Measurements from ENCODE around the gene OTOR. TPM values are rescaled to one million over a fixed set of nuclear protein-coding genes. Genes with fewer than 3 reads are reported as not detected.

OTOR gene
- total and polyA plus RNA-seq, 2 of the 13 experiments (the other 11 are each of a cell fraction or from before 2014, with no cell fraction given): not detected

DNA sequence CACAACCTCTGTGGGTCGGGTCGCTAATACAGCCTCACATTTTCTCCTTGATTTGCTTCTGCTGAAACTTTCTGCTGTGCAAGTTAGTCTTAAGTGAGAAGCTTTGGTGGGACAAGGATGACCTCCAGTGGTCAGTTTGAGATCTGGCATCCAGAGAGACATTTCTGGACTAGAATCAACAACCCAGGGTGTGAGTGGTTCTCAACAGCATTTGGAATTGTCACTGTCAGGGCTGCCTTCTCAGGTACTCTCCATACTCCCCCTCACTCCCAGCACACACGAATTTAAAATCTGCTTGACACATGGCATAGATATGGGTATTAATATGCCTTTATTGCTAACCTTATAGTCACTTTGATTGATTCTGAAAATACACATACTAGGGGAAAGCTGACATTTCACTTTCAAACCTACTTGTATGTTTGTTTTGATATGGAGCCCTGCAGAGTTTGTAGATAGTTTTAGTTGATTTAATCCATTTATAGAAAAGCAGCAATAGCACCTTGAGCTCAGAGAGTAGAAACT, 13.2 kb downstream of the OTOR start (continued):
- TF ChIP-seq MBNL3 (CRISPR knock-in tag; conservative IDR thresholded peaks at IDR 0.05) (no peak), FOXA1 (IDR thresholded peaks at IDR 0.05) (no peak), FOXA1 (CRISPR knock-in tag; IDR thresholded peaks at IDR 0.05) (peak; percentile 72), HIVEP1 (CRISPR knock-in tag; IDR thresholded peaks at IDR 0.05) (no peak), GATAD1 (CRISPR knock-in tag; IDR thresholded peaks at IDR 0.05) (peak; percentile 33; the same call in 1 of the 2 replicates), BHLHE40 (IDR thresholded peaks at IDR 0.05; ENCODE audit: low read length) (peak; percentile 12; the same call in 1 of the 2 replicates), PLRG1 (conservative IDR thresholded peaks at IDR 0.05) (no peak), ZNF441 (CRISPR knock-in tag; IDR thresholded peaks at IDR 0.05; ENCODE audit: borderline replicate concordance) (no peak), MAFF (IDR thresholded peaks at IDR 0.05; ENCODE audit: low read depth, low read length) (peak; percentile 31; the same call in 1 of the 2 replicates), ZNF777 (CRISPR knock-in tag; IDR thresholded peaks at IDR 0.05) (no peak), RAD21 (CRISPR knock-in tag; IDR thresholded peaks at IDR 0.05) (peak; percentile 91), THAP11 (CRISPR knock-in tag; IDR thresholded peaks at IDR 0.05) (0 out of 2 replicates have a peak, but pooled peaks have one; percentile 15), ZNF124 (CRISPR knock-in tag; IDR thresholded peaks at IDR 0.05) (no peak), ZNF724P (CRISPR knock-in tag; IDR thresholded peaks at IDR 0.05; ENCODE audit: borderline replicate concordance) (no peak), KDM4B (CRISPR knock-in tag; IDR thresholded peaks at IDR 0.05) (0 out of 2 replicates have a peak, but pooled peaks have one; percentile 56), IKZF1 (IDR thresholded peaks at IDR 0.05) (no peak), ZNF7 (CRISPR knock-in tag; IDR thresholded peaks at IDR 0.05) (no peak), ZBTB38 (CRISPR knock-in tag; IDR thresholded peaks at IDR 0.05) (no peak), ZNF773 (CRISPR knock-in tag; IDR thresholded peaks at IDR 0.05; ENCODE audit: borderline replicate concordance) (no peak), ATF7 (IDR thresholded peaks at IDR 0.05) (no peak), ATF7 (CRISPR knock-in tag; IDR thresholded peaks at IDR 0.05) (no peak), TSC22D2 (CRISPR knock-in tag; IDR thresholded peaks at IDR 0.05; ENCODE audit: borderline replicate concordance) (0 out of 2 replicates have a peak, but pooled peaks have one; percentile 68)
- TF ChIP-seq, protein P1, sequence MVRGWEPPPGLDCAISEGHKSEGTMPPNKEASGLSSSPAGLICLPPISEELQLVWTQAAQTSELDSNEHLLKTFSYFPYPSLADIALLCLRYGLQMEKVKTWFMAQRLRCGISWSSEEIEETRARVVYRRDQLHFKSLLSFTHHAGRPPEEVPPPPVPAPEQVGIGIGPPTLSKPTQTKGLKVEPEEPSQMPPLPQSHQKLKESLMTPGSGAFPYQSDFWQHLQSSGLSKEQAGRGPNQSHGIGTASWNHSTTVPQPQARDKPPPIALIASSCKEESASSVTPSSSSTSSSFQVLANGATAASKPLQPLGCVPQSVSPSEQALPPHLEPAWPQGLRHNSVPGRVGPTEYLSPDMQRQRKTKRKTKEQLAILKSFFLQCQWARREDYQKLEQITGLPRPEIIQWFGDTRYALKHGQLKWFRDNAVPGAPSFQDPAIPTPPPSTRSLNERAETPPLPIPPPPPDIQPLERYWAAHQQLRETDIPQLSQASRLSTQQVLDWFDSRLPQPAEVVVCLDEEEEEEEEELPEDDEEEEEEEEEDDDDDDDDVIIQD (CRISPR knock-in tag; IDR thresholded peaks at IDR 0.05; ENCODE audit: low read depth): no peak
- TF ChIP-seq, protein P2, sequence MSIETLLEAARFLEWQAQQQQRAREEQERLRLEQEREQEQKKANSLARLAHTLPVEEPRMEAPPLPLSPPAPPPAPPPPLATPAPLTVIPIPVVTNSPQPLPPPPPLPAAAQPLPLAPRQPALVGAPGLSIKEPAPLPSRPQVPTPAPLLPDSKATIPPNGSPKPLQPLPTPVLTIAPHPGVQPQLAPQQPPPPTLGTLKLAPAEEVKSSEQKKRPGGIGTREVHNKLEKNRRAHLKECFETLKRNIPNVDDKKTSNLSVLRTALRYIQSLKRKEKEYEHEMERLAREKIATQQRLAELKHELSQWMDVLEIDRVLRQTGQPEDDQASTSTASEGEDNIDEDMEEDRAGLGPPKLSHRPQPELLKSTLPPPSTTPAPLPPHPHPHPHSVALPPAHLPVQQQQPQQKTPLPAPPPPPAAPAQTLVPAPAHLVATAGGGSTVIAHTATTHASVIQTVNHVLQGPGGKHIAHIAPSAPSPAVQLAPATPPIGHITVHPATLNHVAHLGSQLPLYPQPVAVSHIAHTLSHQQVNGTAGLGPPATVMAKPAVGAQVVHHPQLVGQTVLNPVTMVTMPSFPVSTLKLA (IDR thresholded peaks at IDR 0.05): no peak
- TF ChIP-seq, protein P3, sequence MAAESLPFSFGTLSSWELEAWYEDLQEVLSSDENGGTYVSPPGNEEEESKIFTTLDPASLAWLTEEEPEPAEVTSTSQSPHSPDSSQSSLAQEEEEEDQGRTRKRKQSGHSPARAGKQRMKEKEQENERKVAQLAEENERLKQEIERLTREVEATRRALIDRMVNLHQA (CRISPR knock-in tag; IDR thresholded peaks at IDR 0.05): 0 out of 2 replicates have a peak, but pooled peaks have one; percentile 16
- TF ChIP-seq, protein P4, sequence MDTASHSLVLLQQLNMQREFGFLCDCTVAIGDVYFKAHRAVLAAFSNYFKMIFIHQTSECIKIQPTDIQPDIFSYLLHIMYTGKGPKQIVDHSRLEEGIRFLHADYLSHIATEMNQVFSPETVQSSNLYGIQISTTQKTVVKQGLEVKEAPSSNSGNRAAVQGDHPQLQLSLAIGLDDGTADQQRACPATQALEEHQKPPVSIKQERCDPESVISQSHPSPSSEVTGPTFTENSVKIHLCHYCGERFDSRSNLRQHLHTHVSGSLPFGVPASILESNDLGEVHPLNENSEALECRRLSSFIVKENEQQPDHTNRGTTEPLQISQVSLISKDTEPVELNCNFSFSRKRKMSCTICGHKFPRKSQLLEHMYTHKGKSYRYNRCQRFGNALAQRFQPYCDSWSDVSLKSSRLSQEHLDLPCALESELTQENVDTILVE (CRISPR knock-in tag; IDR thresholded peaks at IDR 0.05): peak; percentile 80; the same call in 1 of the 2 replicates
- TF ChIP-seq, protein P5, sequence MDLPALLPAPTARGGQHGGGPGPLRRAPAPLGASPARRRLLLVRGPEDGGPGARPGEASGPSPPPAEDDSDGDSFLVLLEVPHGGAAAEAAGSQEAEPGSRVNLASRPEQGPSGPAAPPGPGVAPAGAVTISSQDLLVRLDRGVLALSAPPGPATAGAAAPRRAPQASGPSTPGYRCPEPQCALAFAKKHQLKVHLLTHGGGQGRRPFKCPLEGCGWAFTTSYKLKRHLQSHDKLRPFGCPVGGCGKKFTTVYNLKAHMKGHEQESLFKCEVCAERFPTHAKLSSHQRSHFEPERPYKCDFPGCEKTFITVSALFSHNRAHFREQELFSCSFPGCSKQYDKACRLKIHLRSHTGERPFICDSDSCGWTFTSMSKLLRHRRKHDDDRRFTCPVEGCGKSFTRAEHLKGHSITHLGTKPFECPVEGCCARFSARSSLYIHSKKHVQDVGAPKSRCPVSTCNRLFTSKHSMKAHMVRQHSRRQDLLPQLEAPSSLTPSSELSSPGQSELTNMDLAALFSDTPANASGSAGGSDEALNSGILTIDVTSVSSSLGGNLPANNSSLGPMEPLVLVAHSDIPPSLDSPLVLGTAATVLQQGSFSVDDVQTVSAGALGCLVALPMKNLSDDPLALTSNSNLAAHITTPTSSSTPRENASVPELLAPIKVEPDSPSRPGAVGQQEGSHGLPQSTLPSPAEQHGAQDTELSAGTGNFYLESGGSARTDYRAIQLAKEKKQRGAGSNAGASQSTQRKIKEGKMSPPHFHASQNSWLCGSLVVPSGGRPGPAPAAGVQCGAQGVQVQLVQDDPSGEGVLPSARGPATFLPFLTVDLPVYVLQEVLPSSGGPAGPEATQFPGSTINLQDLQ (CRISPR knock-in tag; IDR thresholded peaks at IDR 0.05): no peak

All from HepG2 (cell line).